ENCODE measurements around the gene CIDEC. TPM values are rescaled to one million over a fixed set of nuclear protein-coding genes. Genes with fewer than 3 reads are reported as not detected.

The CIDEC gene
- total and polyA plus RNA-seq, 2 of the 8 experiments (the other 6 are each of a cell fraction or from before 2014, with no cell fraction given): not detected

DNA sequence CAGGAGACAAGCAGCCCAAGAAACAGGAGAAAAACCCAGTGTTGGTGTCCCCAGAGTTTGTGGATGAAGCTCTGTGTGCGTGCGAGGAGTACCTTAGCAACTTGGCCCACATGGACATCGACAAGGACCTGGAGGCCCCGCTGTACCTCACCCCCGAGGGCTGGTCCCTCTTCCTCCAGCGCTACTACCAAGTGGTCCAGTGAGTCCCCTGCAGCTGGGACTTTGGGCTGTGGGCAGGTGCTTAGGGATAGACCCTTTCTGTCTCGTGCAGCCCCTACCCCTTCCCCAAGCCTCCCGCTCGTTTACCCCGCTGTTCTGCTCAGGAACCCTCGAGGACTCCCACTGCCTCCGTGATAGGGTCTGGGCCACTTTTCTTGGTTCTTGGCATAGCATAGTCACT lies 59.5 kb downstream of the CIDEC start:
- Histone ChIP-seq H4K91ac (replicated peaks; ENCODE audit: insufficient read length, low read length) (no peak overlapping the region), H3K56ac (replicated peaks; ENCODE audit: insufficient read length, low read depth, low read length) (no peak overlapping the region), H2BK12ac (ENCODE audit: low read depth, low read length) (no peak overlapping the region), H3K27me3 (replicated peaks in 1 of 4; ENCODE audit: control insufficient read depth in 3 of 4, extremely low read depth in 1 of 4, insufficient read depth in 3 of 4, low read length in 3 of 4) (no peaks in the 10 kb centered on the region; a peak in 1 of 7 replicates), H4K20me1 (replicated peaks in 1 of 2; ENCODE audit: control insufficient read depth in 1 of 2, insufficient read depth in 2 of 2, low read length in 2 of 2) (no peaks in the 10 kb centered on the region), H2BK15ac (ENCODE audit: low read length) (no peak overlapping the region), H3K23me2 (ENCODE audit: low read depth, low read length) (no peaks in the 10 kb centered on the region; the same call in 1 of the 2 replicates), H3K79me1 (ENCODE audit: low read depth, low read length) (no peaks in the 10 kb centered on the region), H3K36me3 (ENCODE audit: control insufficient read depth in 2 of 4, insufficient read depth in 4 of 4, low read length in 3 of 4) (no peaks in the 10 kb centered on the region), H3K4me1 (replicated peaks in 1 of 4; ENCODE audit: control insufficient read depth in 3 of 4, insufficient read depth in 4 of 4, low read length in 3 of 4) (peaks cover 0 to 1% (median under 1%) of the 10 kb centered on the region in 4 experiments; a peak in 2 of 7 replicates), H3K4me2 (ENCODE audit: insufficient read depth in 1 of 2, low read depth in 2 of 2, low read length in 2 of 2) (no peak overlapping the region), H3K4ac (replicated peaks; ENCODE audit: insufficient read length, low read depth, low read length) (no peak overlapping the region), H2BK5ac (ENCODE audit: low read depth, low read length) (no peak overlapping the region), H3K14ac (ENCODE audit: insufficient read length) (no peak overlapping the region), H3K23ac (ENCODE audit: insufficient read length) (no peak overlapping the region), H4K8ac (ENCODE audit: extremely low read depth, insufficient read depth, low read length) (no peak overlapping the region; the same call in 1 of the 2 replicates), H2AK5ac (ENCODE audit: low read depth, low read length) (no peak overlapping the region), H2AFZ (ENCODE audit: low read length) (no peak overlapping the region), H3K79me2 (ENCODE audit: control insufficient read depth in 1 of 2, insufficient read depth in 2 of 2, low read length in 2 of 2) (no peaks in the 10 kb centered on the region), H3K9ac (replicated peaks in 1 of 4; ENCODE audit: extremely low read depth in 1 of 4, low read depth in 3 of 4, low read length in 3 of 4) (peak overlapping the region in 1 of 4 experiments; percentile 6; a peak in 1 of 7 replicates), H4K5ac (ENCODE audit: insufficient read length, low read depth, low read length) (no peak overlapping the region), H2BK120ac (replicated peaks; ENCODE audit: low read depth, low read length) (no peak overlapping the region), H3K18ac (ENCODE audit: extremely low read depth, low read length) (no peak overlapping the region), H2BK20ac (ENCODE audit: low read length) (no peak overlapping the region), H3K4me3 (ENCODE audit: extremely low read depth in 1 of 4, insufficient read depth in 2 of 4, low read depth in 3 of 4, low read length in 4 of 4) (no peak overlapping the region), H3K9me3 (ENCODE audit: insufficient read depth in 2 of 2, low read depth in 1 of 2, low read length in 1 of 2) (no peaks in the 10 kb centered on the region), H3K27ac (ENCODE audit: low read depth, low read length) (no peak overlapping the region)
- no peak for DNase-seq (ENCODE audit: low read depth in 1 of 2, low spot score in 2 of 2)
- no peak for FAIRE-seq
- CTCF ChIA-PET (ENCODE audit: partially characterized antibody): interaction anchor here (0.8 to 5.7 kb wide), 11 partner anchors 9 to 163 kb away, joined by 3 to 30 read pairs (median 4); partner anchors contain the start of gene TTLL3
- POLR2A ChIA-PET (ENCODE audit: partially characterized antibody): interaction anchor here (1.0 to 2.5 kb wide), 3 partner anchors 11 to 113 kb away, joined by 3 to 9 read pairs (median 3); partner anchors contain the start of gene CRELD1
- TF ChIP-seq JUN (IDR thresholded peaks at IDR 0.05; ENCODE audit: low read depth, low read length) (no peak), RAD21 (IDR thresholded peaks at IDR 0.05 in 1 of 2, conservative IDR thresholded peaks at IDR 0.05 in 1 of 2; ENCODE audit: low read depth in 2 of 2, low read length in 2 of 2) (no peak), TBP (IDR thresholded peaks at IDR 0.05; ENCODE audit: low read depth, low read length) (no peak), RNF2 (IDR thresholded peaks at IDR 0.05; ENCODE audit: borderline replicate concordance, low read depth, low read length, missing control alignments, poor library complexity, severe bottlenecking) (no peak), TAF7 (optimal IDR thresholded peaks at IDR 0.05; ENCODE audit: borderline replicate concordance, low read depth, low read length) (no peak), KDM4A (IDR thresholded peaks at IDR 0.05; ENCODE audit: low read depth, low read length, severe bottlenecking) (no peak), EP300 (IDR thresholded peaks at IDR 0.05; ENCODE audit: borderline replicate concordance in 1 of 2, low read depth in 2 of 2, low read length in 2 of 2) (no peak), SRF (IDR thresholded peaks at IDR 0.05; ENCODE audit: low read depth, low read length) (no peak), BACH1 (IDR thresholded peaks at IDR 0.05; ENCODE audit: low read length) (no peak), TAF1 (IDR thresholded peaks at IDR 0.05; ENCODE audit: low read depth, low read length) (no peak), HDAC6 (IDR thresholded peaks at IDR 0.05; ENCODE audit: low read depth, low read length) (no peak), POU5F1 (IDR thresholded peaks at IDR 0.05; ENCODE audit: low read depth, low read length) (no peak), CHD2 (IDR thresholded peaks at IDR 0.05; ENCODE audit: low read length) (no peak), POLR2AphosphoS5 (IDR thresholded peaks at IDR 0.05; ENCODE audit: low read depth, low read length) (no peak)
- whole genome bisulfite sequencing, 2 experiments (ENCODE audit: extremely low coverage in 1 of 2, insufficient coverage in 1 of 2, insufficient read length in 1 of 2, insufficient replicate concordance in 2 of 2, low coverage in 1 of 2, low lambda C conversion rate in 2 of 2, missing lambda C conversion rate in 1 of 2): 87% methylated on average over 12 of the region's 12 CpGs; no CpG with 5 or more reads in 1 of the 2 experiments

Measured in H1 (cell line).